ENCODE data around the gene HUNK.

HUNK gene

GRCh38 chr21:31838586-31839355 is 34.0 kb upstream of the HUNK start:
- H3K36me3 ChIP-seq (replicated peaks) = no peaks in the 10 kb centered on the region
- DNase-seq = no peak
- H3K27me3 ChIP-seq (replicated peaks) = no peaks in the 10 kb centered on the region
- TF ChIP-seq CTCF (IDR thresholded peaks at IDR 0.05; ENCODE audit: low read depth, low read length, missing control alignments) = no peak
- no peak overlapping the region for H3K4me3 ChIP-seq (ENCODE audit: low read depth, low read length)
- no peak overlapping the region for H3K27ac ChIP-seq
- in situ Hi-C loops (cut with HindIII; ENCODE audit: low pct_ligation_motif_present, low sequenced_read_pairs) = no loop called here

DNA sequence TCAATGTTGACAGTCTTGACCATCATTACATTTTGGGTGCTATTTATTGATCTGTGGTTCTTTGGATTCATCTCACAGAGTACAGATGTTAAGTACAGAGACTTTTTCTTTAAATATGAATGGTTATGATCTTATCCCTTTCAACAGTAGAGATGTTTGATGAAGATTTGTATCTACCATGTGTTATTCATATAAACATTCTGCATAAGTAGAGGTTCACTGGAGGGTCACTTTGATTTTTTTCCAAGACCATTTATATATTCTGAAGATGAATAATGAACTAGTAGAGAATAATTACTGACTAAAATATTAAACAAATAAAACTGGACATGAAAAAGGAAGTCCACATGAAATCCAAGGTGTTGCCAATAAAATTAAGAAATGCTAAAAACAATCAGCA is 28.6 kb upstream of the HUNK start:
- no peak for TF ChIP-seq CTCF (IDR thresholded peaks at IDR 0.05; ENCODE audit: low read depth, low read length, missing control alignments)
- DNase-seq = no peak
- in situ Hi-C loops (cut with HindIII; ENCODE audit: low pct_ligation_motif_present, low sequenced_read_pairs) = no loop called here

GRCh38 chr21:31845151-31845729 is 27.6 kb upstream of the HUNK start:
- no peak for DNase-seq
- Histone ChIP-seq H3K36me3 (replicated peaks) (no peaks in the 10 kb centered on the region), H3K27me3 (replicated peaks) (no peaks in the 10 kb centered on the region), H3K27ac (no peak overlapping the region), H3K4me3 (ENCODE audit: low read depth, low read length) (no peak overlapping the region)
- in situ Hi-C loops (cut with HindIII; ENCODE audit: low pct_ligation_motif_present, low sequenced_read_pairs) = no loop called here
- no peak for TF ChIP-seq CTCF (IDR thresholded peaks at IDR 0.05; ENCODE audit: low read depth, low read length, missing control alignments)

More for the DNA sequence above, 28.6 kb upstream of the HUNK start:
- Histone ChIP-seq H3K27me3 (replicated peaks) (no peaks in the 10 kb centered on the region), H3K27ac (no peak overlapping the region), H3K4me3 (ENCODE audit: low read depth, low read length) (no peak overlapping the region), H3K36me3 (replicated peaks) (no peaks in the 10 kb centered on the region)

DNA sequence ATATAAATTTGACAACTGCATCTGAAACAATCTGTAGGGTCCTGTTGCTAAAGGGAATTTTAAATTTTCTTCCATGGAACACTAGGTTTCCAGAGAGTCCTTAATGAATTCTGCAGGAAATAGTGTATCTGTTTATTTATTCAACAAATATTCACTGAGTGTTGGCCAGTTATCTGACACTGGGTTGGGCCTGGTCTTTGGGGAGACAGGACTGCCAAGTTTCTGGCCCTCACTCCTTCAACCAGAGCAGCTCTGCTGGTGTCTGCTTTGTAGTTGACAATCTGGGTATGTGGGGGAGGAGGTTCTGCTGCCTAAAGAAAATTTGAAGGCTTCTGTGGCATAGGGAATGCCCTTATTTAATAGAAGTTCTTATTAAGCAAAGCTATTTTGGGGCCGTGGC is 26.1 kb upstream of the HUNK start:
- no peaks in the 10 kb centered on the region for H3K27me3 ChIP-seq (replicated peaks)
- in situ Hi-C loops (cut with HindIII; ENCODE audit: low pct_ligation_motif_present, low sequenced_read_pairs) = no loop called here
- no peak overlapping the region for H3K4me3 ChIP-seq (ENCODE audit: low read depth, low read length)
- no peaks in the 10 kb centered on the region for H3K36me3 ChIP-seq (replicated peaks)
- DNase-seq = no peak
- H3K27ac ChIP-seq = no peak overlapping the region
- TF ChIP-seq CTCF (IDR thresholded peaks at IDR 0.05; ENCODE audit: low read depth, low read length, missing control alignments) = no peak

GRCh38 chr21:31847761-31848160 is 25.1 kb upstream of the HUNK start:
- no peaks in the 10 kb centered on the region for H3K36me3 ChIP-seq (replicated peaks)
- no peak overlapping the region for H3K4me3 ChIP-seq (ENCODE audit: low read depth, low read length)
- no peak for TF ChIP-seq CTCF (IDR thresholded peaks at IDR 0.05; ENCODE audit: low read depth, low read length, missing control alignments)
- in situ Hi-C loops (cut with HindIII; ENCODE audit: low pct_ligation_motif_present, low sequenced_read_pairs) = no loop called here
- H3K27me3 ChIP-seq (replicated peaks) = no peaks in the 10 kb centered on the region
- H3K27ac ChIP-seq = no peak overlapping the region
- no peak for DNase-seq

Data from brain microvascular endothelial cell (primary cell).